ENCODE data around the gene FEZ2. TPM values are rescaled to one million over a fixed set of nuclear protein-coding genes. Genes with fewer than 3 reads are reported as not detected.

Gene FEZ2
- total RNA-seq, 1 experiment from 2014 or later = 52.6 TPM

DNA sequence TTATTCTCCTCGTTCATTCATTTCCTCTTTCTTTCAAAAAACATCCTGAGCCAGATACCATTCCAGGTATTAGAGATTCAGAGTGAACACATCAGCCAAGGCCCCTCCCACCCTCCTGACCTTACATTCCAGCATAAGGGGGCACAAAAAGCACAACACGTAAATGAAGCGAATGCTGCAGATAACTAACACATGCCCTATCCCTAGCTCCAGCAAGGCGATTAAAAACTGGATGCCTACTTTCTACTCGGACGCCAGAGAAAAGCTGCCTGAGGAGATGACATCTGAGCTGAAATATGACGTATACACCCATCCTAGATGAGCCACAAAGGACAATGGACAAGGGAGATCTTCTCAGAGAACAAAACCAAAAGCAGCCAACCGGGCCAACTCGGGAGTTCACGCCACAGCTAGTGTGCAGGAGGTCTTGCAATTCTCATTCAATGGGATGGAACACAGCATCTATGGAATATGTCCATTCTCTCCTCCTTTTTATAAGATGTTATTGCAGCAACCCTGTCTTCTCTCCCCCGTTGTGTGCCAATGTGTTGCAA, 33.5 kb downstream of the FEZ2 start:
- H3K27ac ChIP-seq (ENCODE audit: low read length) = peak overlapping the region; percentile 93
- no peaks in the 10 kb centered on the region for H3K9me2 ChIP-seq (replicated peaks; ENCODE audit: low read length)
- no peak overlapping the region for H2AFZ ChIP-seq (ENCODE audit: low read length)
- H3K4me2 ChIP-seq (ENCODE audit: low read length) = peak overlapping the region; percentile 3; the same call in 1 of the 2 replicates
- peaks cover 89% of the 10 kb centered on the region for H3K4me1 ChIP-seq (ENCODE audit: insufficient read depth, low read length)
- BruUV-seq (replicated peaks) = no TSS peak
- H3K9me3 ChIP-seq (ENCODE audit: low read length) = no peaks in the 10 kb centered on the region
- no peak for DNase-seq
- no peak overlapping the region for H3K4me3 ChIP-seq (ENCODE audit: low read length)
- H3F3A ChIP-seq (ENCODE audit: low read length, unreplicated experiment) = peaks cover 21% of the 10 kb centered on the region
- H4K20me1 ChIP-seq (ENCODE audit: low read length) = no peaks in the 10 kb centered on the region
- peaks cover 64% of the 10 kb centered on the region for H3K79me2 ChIP-seq (ENCODE audit: low read length)
- CTCF ChIA-PET = no interaction called here
- TF ChIP-seq CTCF (conservative IDR thresholded peaks at IDR 0.05; ENCODE audit: low read depth, low read length) (no peak), EZH2phosphoT487 (IDR thresholded peaks at IDR 0.05; ENCODE audit: borderline replicate concordance, low read length) (no peak), EZH2 (IDR thresholded peaks at IDR 0.05; ENCODE audit: low read length, unreplicated experiment) (no peak)
- no peak for ATAC-seq
- H3K27me3 ChIP-seq (ENCODE audit: low read length) = no peaks in the 10 kb centered on the region
- POLR2A ChIA-PET (ENCODE audit: unreplicated experiment) = interaction anchor here (0.7 kb wide), 1 partner anchor 77 kb away, joined by 3 read pairs; no protein-coding TSS in a partner anchor
- no peak overlapping the region for H3K9ac ChIP-seq (ENCODE audit: low read length)
- peaks cover 26% of the 10 kb centered on the region for H3K36me3 ChIP-seq (ENCODE audit: low read depth, low read length)
- intact Hi-C loops (cut with micrococcal nuclease) = no loop called here

- Histone ChIP-seq H3K9me2 (replicated peaks; ENCODE audit: low read length) (no peaks in the 10 kb centered on the region), H3K27ac (ENCODE audit: low read length) (peak overlapping the region; percentile 93), H3F3A (ENCODE audit: low read length, unreplicated experiment) (peaks cover 12% of the 10 kb centered on the region), H3K4me2 (ENCODE audit: low read length) (peak overlapping the region; percentile 80), H3K4me1 (ENCODE audit: insufficient read depth, low read length) (peaks cover 90% of the 10 kb centered on the region), H3K4me3 (ENCODE audit: low read length) (peak overlapping the region; percentile 33; the same call in 1 of the 2 replicates), H3K79me2 (ENCODE audit: low read length) (peaks cover 78% of the 10 kb centered on the region), H4K20me1 (ENCODE audit: low read length) (no peaks in the 10 kb centered on the region), H2AFZ (ENCODE audit: low read length) (no peak overlapping the region), H3K9ac (ENCODE audit: low read length) (peak overlapping the region; percentile 66), H3K36me3 (ENCODE audit: low read depth, low read length) (peaks cover 34% of the 10 kb centered on the region), H3K27me3 (ENCODE audit: low read length) (no peaks in the 10 kb centered on the region), H3K9me3 (ENCODE audit: low read length) (no peaks in the 10 kb centered on the region)
- no peak for ATAC-seq
- DNase-seq = peak; percentile 45
- TF ChIP-seq EZH2phosphoT487 (IDR thresholded peaks at IDR 0.05; ENCODE audit: borderline replicate concordance, low read length) (no peak), EZH2 (IDR thresholded peaks at IDR 0.05; ENCODE audit: low read length, unreplicated experiment) (no peak), CTCF (conservative IDR thresholded peaks at IDR 0.05; ENCODE audit: low read depth, low read length) (no peak)
- ChIA-PET POLR2A (ENCODE audit: unreplicated experiment) (interaction anchor here (0.6 to 0.8 kb wide), 4 partner anchors 10 to 189 kb away, joined by 3 to 7 read pairs (median 4); no protein-coding TSS in a partner anchor), CTCF (interaction anchor here (1.2 to 1.5 kb wide), 2 partner anchors 101 to 109 kb away, joined by 4 read pairs; no protein-coding TSS in a partner anchor)
- no TSS peak for BruUV-seq (replicated peaks)
- intact Hi-C loops (cut with micrococcal nuclease) = no loop called here
Observed at GRCh38 chr2:36562973-36563532, 34.9 kb downstream of the FEZ2 start.

DNA sequence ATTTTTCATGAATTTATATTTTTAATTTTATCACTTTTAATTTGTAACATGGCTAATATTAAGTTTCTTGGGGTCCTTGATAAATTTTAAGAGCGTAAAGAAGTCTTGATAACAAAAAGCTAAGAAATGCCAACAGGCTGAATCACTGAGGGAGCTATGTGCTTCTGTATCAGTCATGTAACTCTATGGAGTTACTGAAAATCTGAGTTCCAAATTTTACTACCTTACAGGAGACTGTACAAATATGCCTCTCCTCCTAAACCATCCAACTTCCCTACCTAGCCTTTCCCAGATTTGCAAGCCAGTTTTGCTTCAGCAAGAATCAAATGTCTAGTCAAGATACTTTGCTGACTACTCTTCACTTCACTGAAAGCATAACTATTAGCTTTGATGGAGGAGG, 35.7 kb downstream of the FEZ2 start:
- peak; percentile 66 for ATAC-seq
- H3K27ac ChIP-seq (ENCODE audit: low read length) = peak overlapping the region; percentile 93
- H3K9ac ChIP-seq (ENCODE audit: low read length) = peak overlapping the region; percentile 66
- H3K4me1 ChIP-seq (ENCODE audit: insufficient read depth, low read length) = peaks cover 88% of the 10 kb centered on the region
- H3K4me2 ChIP-seq (ENCODE audit: low read length) = peak overlapping the region; percentile 80
- no TSS peak for BruUV-seq (replicated peaks)
- DNase-seq = peak; percentile 83
- H2AFZ ChIP-seq (ENCODE audit: low read length) = no peak overlapping the region
- H3K9me3 ChIP-seq (ENCODE audit: low read length) = no peaks in the 10 kb centered on the region
- no peaks in the 10 kb centered on the region for H3K9me2 ChIP-seq (replicated peaks; ENCODE audit: low read length)
- CTCF ChIA-PET = interaction anchor here (1.2 to 1.5 kb wide), 2 partner anchors 102 to 110 kb away, joined by 4 read pairs; no protein-coding TSS in a partner anchor
- peaks cover 12% of the 10 kb centered on the region for H3F3A ChIP-seq (ENCODE audit: low read length, unreplicated experiment)
- H3K36me3 ChIP-seq (ENCODE audit: low read depth, low read length) = peaks cover 35% of the 10 kb centered on the region
- H3K4me3 ChIP-seq (ENCODE audit: low read length) = peak overlapping the region; percentile 28; the same call in 1 of the 2 replicates
- POLR2A ChIA-PET (ENCODE audit: unreplicated experiment) = interaction anchor here (0.6 to 0.8 kb wide), 8 partner anchors 11 to 529 kb away, joined by 3 to 7 read pairs (median 4); no protein-coding TSS in a partner anchor
- intact Hi-C loops (cut with micrococcal nuclease) = no loop called here
- peaks cover 84% of the 10 kb centered on the region for H3K79me2 ChIP-seq (ENCODE audit: low read length)
- TF ChIP-seq EZH2phosphoT487 (IDR thresholded peaks at IDR 0.05; ENCODE audit: borderline replicate concordance, low read length) = no peak
- TF ChIP-seq CTCF (conservative IDR thresholded peaks at IDR 0.05; ENCODE audit: low read depth, low read length) = no peak
- TF ChIP-seq EZH2 (IDR thresholded peaks at IDR 0.05; ENCODE audit: low read length, unreplicated experiment) = no peak
- H3K27me3 ChIP-seq (ENCODE audit: low read length) = no peaks in the 10 kb centered on the region
- H4K20me1 ChIP-seq (ENCODE audit: low read length) = no peaks in the 10 kb centered on the region
